Type B pancreatic cell (in vitro differentiated cells): ENCODE measurements around the gene NKX2-3. TPM values are rescaled to one million over a fixed set of nuclear protein-coding genes. Genes with fewer than 3 reads are reported as not detected.

Experiments used
- DNase-seq: peaks from one replicate; pipeline ENCODE4 v3.0.0; 2021; ENCODE audit warnings: mixed read lengths; ENCODE audit not compliant: unreplicated experiment; ENCODE audit errors: extremely low spot score
- H3K27ac Mint-ChIP-seq: 2 replicates; pipeline ENCODE4 v1.8.0; 2021; ENCODE audit warnings: mild to moderate bottlenecking, mixed read lengths
- H3K27me3 Mint-ChIP-seq: 2 replicates; pipeline ENCODE4 v1.8.0; 2021; ENCODE audit warnings: mixed read lengths
- H3K36me3 Mint-ChIP-seq: 2 replicates; pipeline ENCODE4 v1.8.0; 2021; ENCODE audit warnings: mixed read lengths
- H3K4me1 Mint-ChIP-seq: one replicate; pipeline ENCODE4 v1.8.0; 2021; ENCODE audit warnings: mixed read lengths; ENCODE audit not compliant: unreplicated experiment
- H3K4me3 Mint-ChIP-seq: 2 replicates; pipeline ENCODE4 v1.8.0; 2021; ENCODE audit warnings: mild to moderate bottlenecking, mixed read lengths
- H3K9me3 Mint-ChIP-seq: 2 replicates; pipeline ENCODE4 v1.8.0; 2021; ENCODE audit warnings: mixed read lengths
- total RNA-seq: library from RNA; stranded (reverse); gene quantifications from 2 replicates; pipeline ENCODE4 v1.2.1, GENCODE V29; 2021; ENCODE audit warnings: low replicate concordance
- TF ChIP-seq, protein P1 (sequence below): fragments of 200-600 bp; sonication (generic); conservative IDR thresholded peaks from 2 replicates; pipeline ENCODE4 v1.5.0; 2021; ENCODE audit warnings: antibody characterized with exemption, mild to moderate bottlenecking

NKX2-3 gene
- total RNA-seq, 1 donor from 2014 or later: not detected

DNA sequence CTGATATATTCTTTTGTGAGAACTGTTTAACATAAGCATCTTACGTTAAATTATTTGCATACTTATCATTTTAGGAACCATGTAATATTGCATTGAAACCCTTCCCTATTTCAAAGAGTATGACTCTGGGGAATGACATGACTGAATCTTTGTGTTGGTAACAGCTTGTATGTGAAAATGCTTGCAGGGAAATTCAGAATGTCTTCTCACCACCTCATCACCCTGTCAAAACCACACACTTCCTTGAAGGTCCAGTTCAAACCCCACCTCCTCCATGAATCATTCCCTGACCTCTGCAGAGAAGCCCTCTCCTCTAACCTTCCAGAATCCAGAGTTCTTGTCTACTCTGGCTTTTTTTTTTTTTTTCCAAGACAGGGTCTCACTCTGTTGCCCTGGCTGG lies 26.3 kb upstream of the NKX2-3 start:
- no peak for DNase-seq
- H3K36me3 Mint-ChIP-seq: no peaks in the 10 kb centered on the region
- no peak overlapping the region for H3K27ac Mint-ChIP-seq
- TF ChIP-seq, protein P1, sequence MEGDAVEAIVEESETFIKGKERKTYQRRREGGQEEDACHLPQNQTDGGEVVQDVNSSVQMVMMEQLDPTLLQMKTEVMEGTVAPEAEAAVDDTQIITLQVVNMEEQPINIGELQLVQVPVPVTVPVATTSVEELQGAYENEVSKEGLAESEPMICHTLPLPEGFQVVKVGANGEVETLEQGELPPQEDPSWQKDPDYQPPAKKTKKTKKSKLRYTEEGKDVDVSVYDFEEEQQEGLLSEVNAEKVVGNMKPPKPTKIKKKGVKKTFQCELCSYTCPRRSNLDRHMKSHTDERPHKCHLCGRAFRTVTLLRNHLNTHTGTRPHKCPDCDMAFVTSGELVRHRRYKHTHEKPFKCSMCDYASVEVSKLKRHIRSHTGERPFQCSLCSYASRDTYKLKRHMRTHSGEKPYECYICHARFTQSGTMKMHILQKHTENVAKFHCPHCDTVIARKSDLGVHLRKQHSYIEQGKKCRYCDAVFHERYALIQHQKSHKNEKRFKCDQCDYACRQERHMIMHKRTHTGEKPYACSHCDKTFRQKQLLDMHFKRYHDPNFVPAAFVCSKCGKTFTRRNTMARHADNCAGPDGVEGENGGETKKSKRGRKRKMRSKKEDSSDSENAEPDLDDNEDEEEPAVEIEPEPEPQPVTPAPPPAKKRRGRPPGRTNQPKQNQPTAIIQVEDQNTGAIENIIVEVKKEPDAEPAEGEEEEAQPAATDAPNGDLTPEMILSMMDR: no peak
- peaks cover 81% of the 10 kb centered on the region for H3K27me3 Mint-ChIP-seq
- H3K4me1 Mint-ChIP-seq: no peaks in the 10 kb centered on the region
- peaks cover 6% of the 10 kb centered on the region for H3K9me3 Mint-ChIP-seq
- H3K4me3 Mint-ChIP-seq: no peak overlapping the region

DNA sequence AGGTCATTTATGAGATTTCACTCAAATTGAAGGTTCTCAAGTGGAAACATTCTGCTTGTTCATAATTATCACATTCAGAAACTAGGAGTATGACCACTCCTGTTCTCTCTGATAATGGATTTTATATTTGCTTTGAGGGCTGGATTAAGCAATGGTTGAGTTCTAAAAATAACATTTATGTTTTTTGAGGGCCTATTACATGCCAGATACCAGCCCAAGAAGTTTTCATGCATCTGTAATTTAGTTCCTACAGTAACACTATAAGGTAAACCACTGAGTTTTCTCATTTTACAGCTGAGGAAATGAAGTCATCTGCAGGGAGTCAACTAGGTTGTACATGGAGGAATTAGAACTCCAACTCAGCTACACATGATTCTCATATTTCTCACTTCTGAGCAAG lies 25.5 kb upstream of the NKX2-3 start:
- DNase-seq: no peak
- Mint-ChIP-seq H3K9me3 (peaks cover 6% of the 10 kb centered on the region), H3K4me3 (no peak overlapping the region), H3K36me3 (no peaks in the 10 kb centered on the region), H3K4me1 (no peaks in the 10 kb centered on the region), H3K27ac (no peak overlapping the region), H3K27me3 (peaks cover 86% of the 10 kb centered on the region)
- TF ChIP-seq, protein P1: no peak

DNA sequence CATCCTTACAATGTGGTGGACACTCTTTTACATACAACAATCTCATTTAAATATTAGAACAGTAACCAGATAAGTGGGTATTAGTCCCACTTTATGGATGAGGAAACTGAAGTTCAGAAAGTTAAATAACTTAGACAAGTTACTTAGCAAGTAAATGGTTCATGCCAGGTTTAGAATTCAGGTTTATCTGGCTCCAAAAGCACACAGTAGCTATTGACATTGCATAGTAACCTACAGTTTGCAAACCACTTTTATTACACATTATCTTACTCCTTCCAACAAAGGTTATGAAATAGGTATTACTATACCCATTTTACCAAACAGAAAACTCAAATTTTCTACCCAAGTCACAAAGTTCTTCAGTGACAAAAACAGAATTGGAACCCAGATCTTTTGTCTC lies 19.7 kb upstream of the NKX2-3 start:
- DNase-seq: no peak

DNA sequence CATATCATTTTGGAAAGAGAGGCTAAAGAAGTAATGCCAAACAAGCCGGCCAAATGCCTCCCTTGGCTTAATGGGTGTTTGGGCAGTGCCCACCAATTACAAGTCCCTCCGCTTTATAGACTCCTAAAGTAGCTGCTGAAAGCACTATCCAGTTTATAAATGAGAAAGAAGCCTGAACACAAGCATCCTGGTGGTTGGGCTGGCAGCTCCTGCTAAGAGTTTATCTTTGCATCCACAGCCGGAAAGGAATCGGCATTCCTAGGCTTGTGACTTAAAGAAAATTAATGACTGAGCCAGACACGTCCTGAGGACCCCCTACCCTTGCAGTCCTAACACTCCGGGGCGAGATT lies 13.1 kb upstream of the NKX2-3 start:
- peak overlapping the region; percentile 75 for H3K4me3 Mint-ChIP-seq
- no peak for DNase-seq
- H3K36me3 Mint-ChIP-seq: no peaks in the 10 kb centered on the region
- H3K27me3 Mint-ChIP-seq: peaks cover 95% of the 10 kb centered on the region
- H3K9me3 Mint-ChIP-seq: no peaks in the 10 kb centered on the region
- H3K4me1 Mint-ChIP-seq: peaks cover 26% of the 10 kb centered on the region
- H3K27ac Mint-ChIP-seq: no peak overlapping the region
- TF ChIP-seq, protein P1: no peak

More for the DNA sequence above, 19.7 kb upstream of the NKX2-3 start:
- no peaks in the 10 kb centered on the region for H3K36me3 Mint-ChIP-seq
- TF ChIP-seq, protein P1: no peak
- no peak overlapping the region for H3K27ac Mint-ChIP-seq
- H3K4me1 Mint-ChIP-seq: no peaks in the 10 kb centered on the region
- H3K4me3 Mint-ChIP-seq: no peak overlapping the region
- H3K27me3 Mint-ChIP-seq: peaks cover 92% of the 10 kb centered on the region
- peaks cover 6% of the 10 kb centered on the region for H3K9me3 Mint-ChIP-seq

DNA sequence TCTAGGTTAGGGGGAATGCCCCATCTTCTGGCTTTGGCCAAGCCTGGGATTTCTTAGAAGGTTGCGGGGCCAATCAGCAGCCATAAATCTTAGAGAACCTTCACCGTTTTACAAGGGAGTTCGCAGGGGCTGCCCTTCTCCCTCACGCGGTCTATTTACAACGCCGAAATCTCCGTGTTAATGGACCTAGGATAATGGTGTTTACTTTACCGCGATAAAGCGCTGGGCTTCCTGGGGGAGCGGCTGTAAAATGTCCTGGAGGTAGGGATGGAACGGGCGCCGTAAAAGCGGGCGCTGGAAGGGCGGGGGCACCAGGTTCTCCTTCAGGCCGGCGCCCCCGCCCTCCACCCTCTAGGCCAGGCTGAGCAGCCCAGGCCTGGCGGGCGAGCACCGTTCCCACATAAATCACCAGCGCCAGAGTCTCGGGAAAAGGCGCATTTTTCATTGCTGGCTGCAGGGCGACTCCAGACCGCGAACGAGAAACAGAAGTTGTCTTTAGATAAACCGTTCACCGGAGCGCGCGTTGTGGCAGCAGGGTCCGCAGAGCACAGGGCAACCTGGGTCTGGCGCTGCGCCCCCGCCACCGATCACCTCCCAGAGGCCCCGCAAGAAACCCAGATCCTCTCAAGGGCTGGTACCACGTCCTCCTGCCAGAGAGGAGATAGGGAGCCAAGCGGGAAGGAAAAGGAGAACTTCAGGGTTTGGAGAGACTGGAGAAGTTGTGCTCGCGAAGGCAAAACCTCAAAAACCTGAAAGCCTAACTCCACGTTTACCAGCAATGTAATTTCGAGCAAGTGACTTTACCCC lies 12.5 kb upstream of the NKX2-3 start:
- TF ChIP-seq, protein P1: no peak
- Mint-ChIP-seq H3K36me3 (no peaks in the 10 kb centered on the region), H3K27ac (no peak overlapping the region), H3K27me3 (peaks cover 95% of the 10 kb centered on the region), H3K9me3 (no peaks in the 10 kb centered on the region), H3K4me3 (peak overlapping the region; percentile 75), H3K4me1 (peaks cover 26% of the 10 kb centered on the region)
- no peak for DNase-seq
